ENCODE data around the gene IFIH1.

IFIH1 gene

GRCh38 chr2:162256591-162256991, 61.9 kb downstream of the IFIH1 start:
- DNase-seq (ENCODE audit: extremely low spot score): no peak
- ChIA-PET POLR2A (no interaction called here), CTCF (interaction anchor here (1.4 to 2.0 kb wide), 4 partner anchors 15 to 103 kb away, joined by 4 to 8 read pairs (median 7); no protein-coding TSS in a partner anchor)
- TF ChIP-seq CTCF (IDR thresholded peaks at IDR 0.05; ENCODE audit: control extremely low read depth, extremely low read depth, low read depth, missing control alignments): no peak

GRCh38 chr2:162254236-162254871, 64.1 kb downstream of the IFIH1 start:
- CTCF ChIA-PET: interaction anchor here (1.2 to 1.9 kb wide), 3 partner anchors 8 to 44 kb away, joined by 3 to 8 read pairs (median 3); no protein-coding TSS in a partner anchor
- no peak for TF ChIP-seq CTCF (IDR thresholded peaks at IDR 0.05; ENCODE audit: control extremely low read depth, extremely low read depth, low read depth, missing control alignments)
- no peak for DNase-seq (ENCODE audit: extremely low spot score)
- POLR2A ChIA-PET: no interaction called here

- no peak for TF ChIP-seq CTCF (IDR thresholded peaks at IDR 0.05; ENCODE audit: control extremely low read depth, extremely low read depth, low read depth, missing control alignments)
- POLR2A ChIA-PET: no interaction called here
- DNase-seq (ENCODE audit: extremely low spot score): no peak
- CTCF ChIA-PET: interaction anchor here (1.9 to 2.2 kb wide), 2 partner anchors 12 to 31 kb away, joined by 5 to 11 read pairs; partner anchors contain the start of gene FAP
Measured at GRCh38 chr2:162253435-162253834, 65.0 kb downstream of the IFIH1 start.

GRCh38 chr2:162252153-162252552, 66.3 kb downstream of the IFIH1 start:
- DNase-seq (ENCODE audit: extremely low spot score): no peak
- no peak for TF ChIP-seq CTCF (IDR thresholded peaks at IDR 0.05; ENCODE audit: control extremely low read depth, extremely low read depth, low read depth, missing control alignments)
- ChIA-PET CTCF (interaction anchor here (1.8 to 2.2 kb wide), 3 partner anchors 11 to 32 kb away, joined by 5 to 11 read pairs (median 8); partner anchors contain the start of gene FAP), POLR2A (no interaction called here)

- no peak for TF ChIP-seq CTCF (IDR thresholded peaks at IDR 0.05; ENCODE audit: control extremely low read depth, extremely low read depth, low read depth, missing control alignments)
- ChIA-PET CTCF (interaction anchor here (0.9 to 1.3 kb wide), 4 partner anchors 9 to 53 kb away, joined by 3 read pairs; no protein-coding TSS in a partner anchor), POLR2A (no interaction called here)
- no peak for DNase-seq (ENCODE audit: extremely low spot score)
Measured at GRCh38 chr2:162245781-162246180, 72.7 kb downstream of the IFIH1 start.

GRCh38 chr2:162245061-162245460, 73.4 kb downstream of the IFIH1 start:
- no peak for TF ChIP-seq CTCF (IDR thresholded peaks at IDR 0.05; ENCODE audit: control extremely low read depth, extremely low read depth, low read depth, missing control alignments)
- CTCF ChIA-PET: interaction anchor here (1.2 kb wide), 1 partner anchor 53 kb away, joined by 3 read pairs; no protein-coding TSS in a partner anchor
- no peak for DNase-seq (ENCODE audit: extremely low spot score)
- POLR2A ChIA-PET: no interaction called here
